Astrocyte (in vitro differentiated cells and primary cell): ENCODE measurements around the gene METTL9.
"Not testable (repeated sequence)": the region's sequence is repeated elsewhere in the genome, so short reads cannot be mapped to it uniquely, and the experiment has no call there.

ENCODE experiments used
- EZH2 ChIP-seq: IDR thresholded peaks from 2 replicates; pipeline ENCODE4 v1.6.1; 2012; ENCODE audit warnings: mild to moderate bottlenecking, low read length, inconsistent platforms; ENCODE audit not compliant: insufficient read depth
- TF ChIP-seq, protein P1 (sequence below): IDR thresholded peaks from 2 replicates; pipeline ENCODE4 v1.5.1; 2011; ENCODE audit warnings: low read depth, mild to moderate bottlenecking, inconsistent platforms, low read length, moderate library complexity; ENCODE audit not compliant: insufficient read depth

DNA sequence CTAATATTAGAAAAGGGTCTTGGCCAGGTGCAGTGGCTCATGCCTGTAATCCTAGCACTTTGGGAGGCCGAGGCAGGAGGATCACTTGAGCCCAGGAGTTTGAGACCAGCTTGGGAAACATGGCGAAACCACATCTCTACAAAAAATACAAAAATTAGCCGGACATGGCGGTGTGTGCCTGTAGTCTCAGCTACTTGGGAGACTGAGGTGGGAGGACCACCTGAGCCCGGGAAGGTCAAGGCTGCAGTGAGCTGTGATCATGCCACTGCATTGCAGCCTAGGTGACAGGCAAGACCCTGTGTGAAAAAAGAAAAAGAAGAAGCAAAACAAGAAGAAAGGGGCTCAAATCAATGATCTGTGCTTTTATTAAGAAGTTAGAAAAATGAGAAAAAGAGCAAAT lies 21.1 kb upstream of the METTL9 start:
- TF ChIP-seq, protein P1, sequence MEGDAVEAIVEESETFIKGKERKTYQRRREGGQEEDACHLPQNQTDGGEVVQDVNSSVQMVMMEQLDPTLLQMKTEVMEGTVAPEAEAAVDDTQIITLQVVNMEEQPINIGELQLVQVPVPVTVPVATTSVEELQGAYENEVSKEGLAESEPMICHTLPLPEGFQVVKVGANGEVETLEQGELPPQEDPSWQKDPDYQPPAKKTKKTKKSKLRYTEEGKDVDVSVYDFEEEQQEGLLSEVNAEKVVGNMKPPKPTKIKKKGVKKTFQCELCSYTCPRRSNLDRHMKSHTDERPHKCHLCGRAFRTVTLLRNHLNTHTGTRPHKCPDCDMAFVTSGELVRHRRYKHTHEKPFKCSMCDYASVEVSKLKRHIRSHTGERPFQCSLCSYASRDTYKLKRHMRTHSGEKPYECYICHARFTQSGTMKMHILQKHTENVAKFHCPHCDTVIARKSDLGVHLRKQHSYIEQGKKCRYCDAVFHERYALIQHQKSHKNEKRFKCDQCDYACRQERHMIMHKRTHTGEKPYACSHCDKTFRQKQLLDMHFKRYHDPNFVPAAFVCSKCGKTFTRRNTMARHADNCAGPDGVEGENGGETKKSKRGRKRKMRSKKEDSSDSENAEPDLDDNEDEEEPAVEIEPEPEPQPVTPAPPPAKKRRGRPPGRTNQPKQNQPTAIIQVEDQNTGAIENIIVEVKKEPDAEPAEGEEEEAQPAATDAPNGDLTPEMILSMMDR = not testable (repeated sequence)
- not testable (repeated sequence) for TF ChIP-seq EZH2
